ENCODE data around the gene IGFBP5. TPM values are rescaled to one million over a fixed set of nuclear protein-coding genes. Genes with fewer than 3 reads are reported as not detected.

IGFBP5 gene, protein sequence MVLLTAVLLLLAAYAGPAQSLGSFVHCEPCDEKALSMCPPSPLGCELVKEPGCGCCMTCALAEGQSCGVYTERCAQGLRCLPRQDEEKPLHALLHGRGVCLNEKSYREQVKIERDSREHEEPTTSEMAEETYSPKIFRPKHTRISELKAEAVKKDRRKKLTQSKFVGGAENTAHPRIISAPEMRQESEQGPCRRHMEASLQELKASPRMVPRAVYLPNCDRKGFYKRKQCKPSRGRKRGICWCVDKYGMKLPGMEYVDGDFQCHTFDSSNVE
- 100 to 1,000 TPM in 3 of 4 donors, 10 to 100 TPM in 1; 27.7 to 460 (median 134) TPM for total RNA-seq

DNA sequence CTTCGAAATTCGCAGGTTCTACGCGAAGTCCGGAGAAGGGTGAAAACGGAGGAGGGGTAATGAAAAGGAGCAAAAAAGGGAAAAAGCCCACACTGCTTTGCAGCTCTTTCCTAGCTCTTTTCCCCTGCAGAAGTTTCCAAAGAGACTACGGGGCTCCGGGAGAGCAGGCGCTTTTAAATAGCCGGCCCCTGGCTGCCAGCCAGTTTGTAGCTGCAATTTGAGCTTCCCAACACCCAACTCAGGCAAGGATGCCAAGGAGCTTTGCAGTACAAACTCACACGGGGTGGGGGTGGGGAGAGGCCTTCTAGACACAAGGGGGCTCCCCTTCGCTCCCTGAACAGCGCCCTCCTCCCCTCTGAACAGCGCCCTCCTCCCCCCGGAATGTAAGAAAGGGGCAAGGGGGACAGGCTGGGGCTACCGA is at the start of gene IGFBP5:
Gene IGFBP5 (minus strand): TSS at position 149 of the 421 bp plus-strand sequence. CDS start 774 bp downstream, outside the sequence.
- TF ChIP-seq, protein P1, sequence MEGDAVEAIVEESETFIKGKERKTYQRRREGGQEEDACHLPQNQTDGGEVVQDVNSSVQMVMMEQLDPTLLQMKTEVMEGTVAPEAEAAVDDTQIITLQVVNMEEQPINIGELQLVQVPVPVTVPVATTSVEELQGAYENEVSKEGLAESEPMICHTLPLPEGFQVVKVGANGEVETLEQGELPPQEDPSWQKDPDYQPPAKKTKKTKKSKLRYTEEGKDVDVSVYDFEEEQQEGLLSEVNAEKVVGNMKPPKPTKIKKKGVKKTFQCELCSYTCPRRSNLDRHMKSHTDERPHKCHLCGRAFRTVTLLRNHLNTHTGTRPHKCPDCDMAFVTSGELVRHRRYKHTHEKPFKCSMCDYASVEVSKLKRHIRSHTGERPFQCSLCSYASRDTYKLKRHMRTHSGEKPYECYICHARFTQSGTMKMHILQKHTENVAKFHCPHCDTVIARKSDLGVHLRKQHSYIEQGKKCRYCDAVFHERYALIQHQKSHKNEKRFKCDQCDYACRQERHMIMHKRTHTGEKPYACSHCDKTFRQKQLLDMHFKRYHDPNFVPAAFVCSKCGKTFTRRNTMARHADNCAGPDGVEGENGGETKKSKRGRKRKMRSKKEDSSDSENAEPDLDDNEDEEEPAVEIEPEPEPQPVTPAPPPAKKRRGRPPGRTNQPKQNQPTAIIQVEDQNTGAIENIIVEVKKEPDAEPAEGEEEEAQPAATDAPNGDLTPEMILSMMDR (IDR thresholded peaks at IDR 0.05): no peak
- no peak for TF ChIP-seq POLR2A (IDR thresholded peaks at IDR 0.05)
- DNase-seq (ENCODE audit: low spot score in 2 of 2): peak; percentile 76 to 97
- intact Hi-C loops (cut with DNase I; ENCODE audit: low total_unique reads): loop anchor here (5.0 to 10.0 kb wide), 2 partner anchors 817 to 1019 kb away; no protein-coding TSS in a partner anchor
- H3K4me3 ChIP-seq (ENCODE audit: low read depth, poor library complexity, severe bottlenecking): peak within 1 kb of the TSS; percentile 33
- 8 to 12% methylated on average over 16 of the region's 16 CpGs for WGBS, 2 donors

DNA sequence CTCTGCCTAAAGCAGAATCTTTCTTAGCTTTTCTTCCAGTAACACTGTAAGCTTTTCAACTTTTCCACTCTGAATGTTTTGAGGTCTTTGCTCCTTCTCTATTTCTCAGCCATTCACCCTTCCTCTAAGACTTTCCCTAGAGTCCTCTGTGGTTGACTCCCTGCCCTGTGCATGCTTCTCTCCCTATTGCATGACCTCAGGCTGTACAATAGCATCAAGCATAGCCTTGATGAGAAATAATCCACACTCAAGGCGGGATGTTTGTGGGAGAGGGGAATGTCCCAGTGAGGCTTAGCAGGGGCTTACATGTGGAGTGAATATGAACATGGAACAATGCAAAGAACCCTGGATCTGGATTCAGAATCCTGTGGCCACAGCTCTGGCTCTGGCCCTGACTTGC is 48.4 kb upstream of the IGFBP5 start:
- WGBS, 2 donors: 73 to 100% methylated on average over 1 of the region's 1 CpG
- intact Hi-C loops (cut with DNase I; ENCODE audit: low total_unique reads): no loop called here

DNA sequence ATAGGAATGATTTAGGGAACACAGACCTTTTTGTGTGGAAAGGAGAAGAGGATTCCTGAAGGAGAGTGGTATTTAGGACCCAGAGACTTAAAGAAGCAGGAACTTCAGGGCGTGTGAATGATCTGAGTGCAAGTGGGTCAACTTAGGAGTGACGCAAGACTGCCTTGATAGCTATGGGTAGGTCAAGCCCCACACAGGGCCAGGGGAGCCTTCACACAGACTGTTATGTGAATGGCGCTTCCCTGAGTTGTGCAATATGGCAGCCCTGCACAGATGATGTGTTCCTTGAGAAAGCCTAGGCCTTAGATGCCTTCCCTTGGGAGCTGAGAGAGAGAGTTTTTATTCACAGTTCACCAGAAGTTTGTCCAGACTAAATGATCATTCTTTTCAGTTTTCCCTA is 47.1 kb upstream of the IGFBP5 start:
- DNase-seq (ENCODE audit: low spot score in 2 of 2): no peak
- H3K4me3 ChIP-seq (ENCODE audit: low read depth, poor library complexity, severe bottlenecking): no peak overlapping the region
- intact Hi-C loops (cut with DNase I; ENCODE audit: low total_unique reads): no loop called here
- no peak for TF ChIP-seq POLR2A (IDR thresholded peaks at IDR 0.05)
- TF ChIP-seq, protein P1 (IDR thresholded peaks at IDR 0.05): no peak
- WGBS, 2 donors: 89 to 92% methylated on average over 3 of the region's 3 CpGs

More for the DNA sequence above, 48.4 kb upstream of the IGFBP5 start:
- TF ChIP-seq, protein P1 (IDR thresholded peaks at IDR 0.05): no peak
- no peak for TF ChIP-seq POLR2A (IDR thresholded peaks at IDR 0.05)
- H3K4me3 ChIP-seq (ENCODE audit: low read depth, poor library complexity, severe bottlenecking): no peak overlapping the region
- no peak for DNase-seq (ENCODE audit: low spot score in 2 of 2)

DNA sequence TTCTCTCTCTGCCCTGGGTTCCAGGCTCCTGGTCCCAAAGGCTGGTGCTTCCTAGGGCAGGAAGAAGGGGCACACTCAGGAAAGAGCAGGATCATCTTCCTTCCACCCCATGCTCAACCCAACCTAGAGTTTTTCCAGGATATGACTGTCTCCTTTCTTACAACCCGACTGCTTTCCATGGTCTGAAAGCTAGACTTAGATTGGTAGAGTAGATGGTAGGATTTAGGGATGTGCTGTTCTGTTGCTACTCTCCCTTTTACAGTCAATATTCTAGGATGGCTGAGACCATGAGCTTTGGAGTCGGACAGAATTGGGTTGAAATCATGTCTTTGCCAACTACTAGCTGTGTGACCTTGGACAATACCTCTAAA is 45.9 kb upstream of the IGFBP5 start:
- intact Hi-C loops (cut with DNase I; ENCODE audit: low total_unique reads): no loop called here
- WGBS, 2 donors: 84 to 85% methylated on average over 2 of the region's 2 CpGs
- DNase-seq (ENCODE audit: low spot score in 2 of 2): no peak
- H3K4me3 ChIP-seq (ENCODE audit: low read depth, poor library complexity, severe bottlenecking): no peak overlapping the region
- TF ChIP-seq, protein P1 (IDR thresholded peaks at IDR 0.05): no peak
- TF ChIP-seq POLR2A (IDR thresholded peaks at IDR 0.05): no peak

DNA sequence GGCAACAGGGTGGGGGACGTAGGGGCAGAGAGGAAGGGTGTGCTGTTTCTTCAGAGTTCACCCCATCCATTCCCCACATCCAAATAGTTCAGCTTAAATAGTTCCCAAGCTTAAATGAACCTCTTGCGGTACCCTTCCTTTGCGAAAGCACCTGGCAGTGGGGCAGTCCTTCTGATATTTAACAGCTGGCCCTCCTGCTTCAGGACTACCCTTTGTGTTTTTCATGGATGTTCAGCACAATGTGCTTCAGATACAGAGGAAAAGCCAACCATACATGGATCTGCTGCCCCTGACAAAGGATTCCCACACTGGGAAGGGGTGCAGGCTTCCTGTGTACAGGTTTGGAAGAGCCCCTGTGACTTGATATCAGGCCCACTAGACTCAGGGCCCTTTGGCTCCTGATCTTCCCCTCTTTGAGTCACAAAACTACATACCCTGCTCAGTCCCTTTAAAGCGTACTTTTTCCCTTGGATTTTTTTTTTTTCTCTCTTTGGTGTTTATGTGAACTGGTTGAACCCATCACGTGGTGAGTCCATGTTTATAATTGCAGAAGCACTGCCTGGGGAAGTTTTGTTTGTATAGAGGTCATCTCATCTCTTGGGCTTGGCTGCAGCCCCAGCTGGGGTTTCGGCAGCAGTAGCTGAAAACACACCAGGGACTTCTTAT is 45.3 kb upstream of the IGFBP5 start:
- no peak for TF ChIP-seq POLR2A (IDR thresholded peaks at IDR 0.05)
- TF ChIP-seq, protein P1 (IDR thresholded peaks at IDR 0.05): no peak
- no peak for DNase-seq (ENCODE audit: low spot score in 2 of 2)
- no peak overlapping the region for H3K4me3 ChIP-seq (ENCODE audit: low read depth, poor library complexity, severe bottlenecking)
- 74 to 83% methylated on average over 6 of the region's 6 CpGs for WGBS, 2 donors
- intact Hi-C loops (cut with DNase I; ENCODE audit: low total_unique reads): no loop called here

All from lower leg skin (tissue), 4 donors.